Upper lobe of left lung (tissue), 4 donors: ENCODE data around the gene XRN2.

ENCODE experiments used
- CTCF ChIP-seq, 6 experiments: fragments of 450-650 bp in 4 of 6; fragments of 200-600 bp in 2 of 6; sonication (generic) in 2 of 6; IDR thresholded peaks; one replicate each; pipeline ENCODE4 v1.5.1; 2016 to 2019; ENCODE audit warnings: antibody characterized with exemption in 6 of 6
- POLR2AphosphoS5 ChIP-seq, 2 donors: sonication (generic); formaldehyde crosslinking; IDR thresholded peaks; one replicate each; pipeline ENCODE4 v1.5.1; 2017; ENCODE audit warnings: antibody characterized with exemption in 2 of 2

GRCh38 chr20:21421601-21422236 lies 118.6 kb downstream of the XRN2 start:
- TF ChIP-seq POLR2AphosphoS5 (IDR thresholded peaks at IDR 0.05) (no peak), CTCF (IDR thresholded peaks at IDR 0.05) (no peak)
